ENCODE results near the gene FOXP4. TPM values are rescaled to one million over a fixed set of nuclear protein-coding genes. Genes with fewer than 3 reads are reported as not detected.

The FOXP4 gene
- total RNA-seq, 1 donor from 2014 or later = 27.9 TPM

GRCh38 chr6:41596807-41597206 is 50.6 kb downstream of the FOXP4 start:
- TF ChIP-seq CTCF (IDR thresholded peaks at IDR 0.05; ENCODE audit: partially characterized antibody, unreplicated experiment) = no peak
- no peak overlapping the region for H3K27ac Mint-ChIP-seq (ENCODE audit: unreplicated experiment)
- no peaks in the 10 kb centered on the region for H3K36me3 Mint-ChIP-seq (ENCODE audit: unreplicated experiment)
- H3K4me3 Mint-ChIP-seq (ENCODE audit: unreplicated experiment) = no peak overlapping the region
- DNase-seq = no peak
- H3K27me3 Mint-ChIP-seq (ENCODE audit: unreplicated experiment) = peaks cover 8% of the 10 kb centered on the region
- peaks cover 3% of the 10 kb centered on the region for H3K9me3 Mint-ChIP-seq (ENCODE audit: unreplicated experiment)
- H3K4me1 Mint-ChIP-seq (ENCODE audit: low read depth, unreplicated experiment) = peaks cover 16% of the 10 kb centered on the region

DNA sequence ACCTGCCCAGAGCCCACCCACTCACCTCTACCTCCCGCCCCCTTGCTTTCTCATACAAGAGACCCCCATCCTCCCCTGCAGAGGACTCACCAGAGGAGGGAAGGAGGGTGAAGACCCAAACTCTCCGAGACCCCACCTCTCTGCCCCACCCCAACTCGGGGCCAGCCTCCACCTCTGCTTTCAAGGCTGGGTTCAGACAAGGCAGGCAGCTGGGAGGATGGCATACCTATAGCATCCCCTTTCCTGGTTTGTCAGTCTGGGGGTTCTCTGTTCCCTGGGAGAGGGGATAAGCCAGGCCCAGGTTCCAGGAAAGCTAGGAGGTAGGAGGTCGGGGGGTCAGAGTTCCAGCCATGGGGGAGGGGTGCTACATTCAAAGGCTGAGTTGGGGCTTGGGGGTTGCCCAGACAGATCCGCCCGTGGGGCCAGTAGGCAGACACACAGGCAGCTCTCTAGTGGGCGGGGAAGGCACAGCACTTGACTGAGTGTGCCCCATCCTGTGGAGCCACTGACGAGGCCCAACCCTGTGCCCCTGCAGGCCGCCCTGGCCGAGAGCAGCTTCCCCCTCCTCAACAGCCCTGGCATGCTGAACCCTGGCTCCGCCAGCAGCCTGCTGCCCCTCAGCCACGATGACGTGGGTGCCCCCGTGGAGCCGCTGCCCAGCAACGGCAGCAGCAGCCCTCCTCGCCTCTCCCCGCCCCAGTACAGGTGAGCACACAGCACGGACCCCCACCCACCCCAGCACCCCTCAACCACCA is 51.2 kb downstream of the FOXP4 start:
- H3K36me3 Mint-ChIP-seq (ENCODE audit: unreplicated experiment) = no peaks in the 10 kb centered on the region
- H3K4me3 Mint-ChIP-seq (ENCODE audit: unreplicated experiment) = no peak overlapping the region
- DNase-seq = no peak
- H3K27ac Mint-ChIP-seq (ENCODE audit: unreplicated experiment) = no peak overlapping the region
- H3K9me3 Mint-ChIP-seq (ENCODE audit: unreplicated experiment) = peaks cover 3% of the 10 kb centered on the region
- TF ChIP-seq CTCF (IDR thresholded peaks at IDR 0.05; ENCODE audit: partially characterized antibody, unreplicated experiment) = no peak
- H3K27me3 Mint-ChIP-seq (ENCODE audit: unreplicated experiment) = peaks cover 9% of the 10 kb centered on the region
- peaks cover 17% of the 10 kb centered on the region for H3K4me1 Mint-ChIP-seq (ENCODE audit: low read depth, unreplicated experiment)

GRCh38 chr6:41598670-41599014 is 52.5 kb downstream of the FOXP4 start:
- no peaks in the 10 kb centered on the region for H3K9me3 Mint-ChIP-seq (ENCODE audit: unreplicated experiment)
- no peak overlapping the region for H3K4me3 Mint-ChIP-seq (ENCODE audit: unreplicated experiment)
- H3K36me3 Mint-ChIP-seq (ENCODE audit: unreplicated experiment) = no peaks in the 10 kb centered on the region
- DNase-seq = no peak
- no peak overlapping the region for H3K27ac Mint-ChIP-seq (ENCODE audit: unreplicated experiment)
- TF ChIP-seq CTCF (IDR thresholded peaks at IDR 0.05; ENCODE audit: partially characterized antibody, unreplicated experiment) = no peak
- peaks cover 5% of the 10 kb centered on the region for H3K27me3 Mint-ChIP-seq (ENCODE audit: unreplicated experiment)
- peaks cover 7% of the 10 kb centered on the region for H3K4me1 Mint-ChIP-seq (ENCODE audit: low read depth, unreplicated experiment)

DNA sequence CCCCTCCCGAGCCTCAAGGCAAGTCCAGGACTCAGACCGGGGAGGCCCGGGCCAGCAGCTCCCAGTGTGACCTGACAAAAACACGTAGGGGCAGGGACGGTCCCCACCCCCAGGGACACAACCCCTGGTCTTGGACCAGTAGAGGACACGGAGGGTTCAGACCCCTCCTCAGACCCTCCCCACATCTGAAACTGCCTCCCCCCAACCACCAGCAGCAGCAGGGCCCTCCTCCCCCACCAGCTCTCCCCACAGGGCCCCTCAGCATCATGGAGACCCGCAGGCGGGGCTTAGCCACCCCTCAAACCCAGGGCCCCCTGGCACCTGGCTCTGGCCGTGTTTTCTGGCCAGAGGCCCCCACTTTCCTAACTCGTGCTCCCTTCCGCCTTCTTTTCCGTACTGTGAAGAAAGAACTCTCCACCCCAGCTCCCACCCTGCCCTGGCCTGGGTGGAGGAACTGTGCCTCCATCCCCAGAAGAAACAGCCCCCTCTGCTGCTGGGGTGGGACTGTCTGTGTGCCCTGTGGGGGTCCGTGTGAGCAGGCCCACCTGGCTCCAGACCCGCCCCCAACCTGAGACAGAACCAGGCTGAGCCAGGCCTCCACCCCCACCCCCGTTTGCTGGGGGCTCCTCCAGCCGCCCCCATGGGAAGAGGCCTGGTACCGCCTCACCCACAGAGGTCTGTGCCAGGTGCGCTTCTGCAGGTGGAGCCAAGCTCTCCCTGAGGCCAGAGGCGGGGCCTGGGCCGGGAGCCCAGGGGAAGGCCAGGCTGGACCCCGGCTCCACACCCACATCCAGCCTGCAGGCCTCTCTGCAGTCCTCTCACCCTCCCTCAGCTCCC is 53.1 kb downstream of the FOXP4 start:
- Mint-ChIP-seq H3K27me3 (ENCODE audit: unreplicated experiment) (peaks cover 5% of the 10 kb centered on the region), H3K4me3 (ENCODE audit: unreplicated experiment) (no peak overlapping the region), H3K27ac (ENCODE audit: unreplicated experiment) (no peak overlapping the region), H3K9me3 (ENCODE audit: unreplicated experiment) (no peaks in the 10 kb centered on the region), H3K36me3 (ENCODE audit: unreplicated experiment) (no peaks in the 10 kb centered on the region), H3K4me1 (ENCODE audit: low read depth, unreplicated experiment) (peaks cover 6% of the 10 kb centered on the region)
- DNase-seq = no peak
- TF ChIP-seq CTCF (IDR thresholded peaks at IDR 0.05; ENCODE audit: partially characterized antibody, unreplicated experiment) = no peak
